Right hindlimb (tissue), 1 donor: ENCODE data around the gene GALNT9.
A peak's percentile ranks its signal among the peaks of the same experiment; 100 is the strongest.

Experiments used
- DNase-seq: peaks from one replicate; pipeline ENCODE4 v3.0.0-alpha.2; 2018

Gene GALNT9

GRCh38 chr12:132344181-132344580 lies 14.8 kb upstream of the GALNT9 start:
- DNase-seq, result no peak

DNA sequence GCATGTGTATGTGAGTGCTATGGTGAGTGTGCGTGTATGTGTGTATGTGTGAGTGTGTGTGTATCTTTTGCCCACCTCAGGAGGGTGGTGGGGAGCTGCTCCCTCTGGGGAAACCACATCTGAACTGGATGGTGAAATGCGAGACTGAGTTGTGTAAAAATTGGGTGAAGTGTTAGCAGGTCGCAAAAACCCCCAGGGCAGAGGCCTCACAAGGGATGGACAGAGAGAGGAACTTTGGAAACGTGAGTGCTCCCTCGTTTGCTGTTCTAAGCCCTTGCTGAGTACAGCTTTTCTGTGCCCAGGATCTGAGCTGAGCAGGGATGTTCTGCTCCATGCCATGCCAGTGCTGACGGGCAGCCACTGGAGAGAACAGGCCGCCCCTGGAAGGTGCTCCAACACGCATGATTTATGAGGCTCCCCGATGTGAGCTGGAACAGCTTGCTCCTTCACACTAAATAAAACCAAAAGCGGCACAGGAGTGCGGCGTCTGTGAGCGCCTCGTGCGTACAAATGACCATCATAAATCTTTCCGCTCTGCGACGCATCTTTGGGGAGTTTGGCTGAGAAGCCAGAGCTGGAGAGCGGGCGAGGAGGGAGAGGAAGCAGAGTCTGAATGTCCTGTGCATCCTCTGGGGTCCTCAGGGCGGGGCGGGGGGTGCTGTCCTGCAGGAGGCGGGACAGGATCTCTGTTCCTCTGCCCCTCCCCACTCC lies 14.1 kb upstream of the GALNT9 start:
- no peak for DNase-seq

- DNase-seq, result no peak
These were observed 13.2 kb upstream of the GALNT9 start for GRCh38 chr12:132342251-132343227.

DNA sequence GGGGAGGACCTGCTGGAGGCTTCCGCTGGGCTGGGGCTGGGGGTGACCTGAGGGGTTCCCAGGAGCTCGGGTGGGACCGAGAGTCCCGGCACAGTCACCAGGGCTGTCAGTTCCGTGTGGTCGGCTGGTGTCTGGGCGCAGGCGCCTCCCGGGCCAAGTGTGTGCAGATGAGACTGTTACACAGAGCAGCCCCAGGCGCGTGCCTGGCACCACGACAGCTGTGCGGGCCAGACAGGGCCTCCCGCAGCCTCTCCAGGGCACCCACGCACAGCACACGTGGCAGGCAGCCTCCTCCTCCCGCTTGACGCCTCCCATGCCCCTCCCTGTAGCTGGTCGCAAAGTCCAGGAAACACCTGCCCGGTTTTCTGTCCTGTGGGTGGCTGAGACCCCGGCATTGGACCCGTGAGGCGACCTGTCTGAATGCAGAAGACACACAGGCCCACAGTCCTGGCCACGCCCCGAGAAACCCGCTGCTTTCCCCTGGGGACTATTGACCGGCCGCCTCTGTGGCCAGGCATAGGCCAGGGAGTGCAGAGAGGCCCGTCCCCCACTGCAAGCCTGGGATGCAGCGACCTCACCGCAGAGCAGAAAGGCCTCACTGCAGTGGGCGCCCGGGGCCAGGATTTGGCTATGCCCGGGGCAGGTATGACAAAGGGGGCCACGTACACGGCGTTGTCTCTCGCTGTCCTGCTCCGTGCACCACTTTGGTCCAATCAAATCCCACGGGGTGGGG lies 12.1 kb upstream of the GALNT9 start:
- DNase-seq, result no peak

DNA sequence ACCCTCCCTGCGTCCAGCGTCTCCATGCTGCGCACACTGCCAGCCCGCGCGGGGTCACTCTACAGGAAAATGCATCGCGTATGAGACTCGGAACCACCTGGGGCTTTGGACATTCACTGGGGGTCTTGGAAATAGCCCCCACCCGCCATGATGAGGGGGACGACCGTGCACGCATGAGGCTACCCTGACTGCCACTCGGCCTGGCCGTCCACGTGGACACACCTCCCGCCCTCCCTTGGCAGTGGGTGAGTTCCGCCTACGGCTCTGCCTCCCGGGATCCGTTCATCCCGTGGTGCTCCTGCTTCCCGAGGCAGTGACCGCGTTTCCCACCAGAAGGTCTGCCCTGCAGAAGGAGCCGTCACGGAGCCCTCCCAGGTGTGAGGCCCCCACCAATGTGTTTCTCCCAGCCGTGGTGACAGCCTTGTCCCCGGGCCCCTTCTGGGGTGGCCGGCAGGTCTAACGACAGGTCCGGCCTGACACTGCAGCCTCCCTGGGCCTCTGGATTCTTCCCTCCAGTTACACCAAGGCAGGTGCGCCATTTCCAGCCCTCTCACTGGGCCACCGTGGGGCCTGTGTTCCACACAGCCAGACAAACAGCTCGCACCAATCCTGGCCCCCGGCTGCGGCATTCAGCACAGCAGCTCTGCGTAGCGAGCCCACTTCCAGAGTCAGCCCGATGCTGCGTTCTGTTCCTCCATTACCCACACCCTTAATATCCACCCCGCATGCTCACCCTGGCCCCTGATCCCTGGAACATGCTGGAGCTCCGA lies 11.1 kb upstream of the GALNT9 start:
- no peak for DNase-seq

GRCh38 chr12:132339856-132340255 lies 10.5 kb upstream of the GALNT9 start:
- DNase-seq, result no peak

GRCh38 chr12:132338781-132339180 lies 9.4 kb upstream of the GALNT9 start:
- DNase-seq, result no peak

- no peak for DNase-seq
These were observed 8.9 kb upstream of the GALNT9 start for GRCh38 chr12:132338311-132338710.

DNA sequence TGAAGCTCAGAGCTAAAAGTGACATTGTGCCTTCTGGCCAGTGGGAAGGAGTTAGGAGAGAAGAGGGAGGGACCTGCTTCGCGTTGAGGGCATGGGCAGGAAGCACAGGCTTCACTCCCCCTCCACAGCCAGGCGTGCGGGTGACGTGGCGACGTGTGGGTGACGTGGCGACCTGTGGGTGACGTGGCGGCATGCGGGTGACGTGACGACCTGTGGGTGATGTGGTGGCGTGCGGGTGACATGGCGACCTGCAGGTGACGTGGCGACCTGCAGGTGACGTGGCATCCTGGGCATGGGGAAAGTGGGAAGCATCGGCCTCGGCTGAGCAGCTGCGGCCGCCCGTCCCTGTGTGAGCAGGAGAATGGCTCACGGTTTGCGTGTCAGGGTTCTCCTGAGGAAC lies 8.2 kb upstream of the GALNT9 start:
- DNase-seq, result no peak

GRCh38 chr12:132336451-132337413 lies 7.3 kb upstream of the GALNT9 start:
- no peak for DNase-seq

- no peak for DNase-seq
These were observed 5.9 kb upstream of the GALNT9 start for GRCh38 chr12:132335179-132335756.

DNA sequence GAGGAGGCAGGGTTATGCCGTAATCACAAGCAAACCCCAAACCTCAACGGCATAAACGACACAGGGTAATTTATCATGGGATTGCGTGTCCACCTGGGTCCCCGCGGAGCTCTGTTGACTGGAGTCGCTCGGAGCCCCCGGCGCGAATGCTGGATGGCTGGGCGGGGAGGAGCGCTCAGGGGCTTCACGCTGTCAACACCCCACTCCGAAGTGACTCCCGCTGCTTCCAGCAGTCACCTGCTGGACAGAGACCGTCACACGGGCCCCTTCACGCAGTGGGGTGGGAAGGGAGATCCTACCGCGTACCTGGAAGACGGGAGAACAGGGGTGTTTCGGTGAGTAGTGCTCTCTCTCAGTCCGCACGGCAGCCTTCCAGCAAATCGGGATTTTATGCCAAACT lies 4.4 kb upstream of the GALNT9 start:
- DNase-seq, result no peak

DNA sequence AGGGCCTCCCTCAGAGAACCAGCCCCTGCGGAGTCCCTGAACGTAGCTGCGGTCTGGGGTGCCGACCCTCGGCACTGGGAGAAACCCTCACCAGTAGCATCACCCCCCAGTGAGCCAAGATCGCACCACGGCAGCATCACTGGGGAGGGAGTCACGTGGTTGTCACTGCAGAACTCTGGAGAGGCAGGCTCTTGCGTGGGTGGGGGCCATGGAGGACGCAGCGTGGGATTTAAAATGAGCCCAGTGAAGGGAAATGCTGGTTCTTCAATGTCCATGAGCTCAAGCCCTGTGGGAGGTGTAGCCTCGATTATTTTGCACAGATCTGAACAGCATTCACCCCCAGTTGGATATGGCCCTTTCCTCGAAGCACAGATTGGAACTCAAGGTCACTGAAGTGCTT lies 3.9 kb upstream of the GALNT9 start:
- no peak for DNase-seq

DNA sequence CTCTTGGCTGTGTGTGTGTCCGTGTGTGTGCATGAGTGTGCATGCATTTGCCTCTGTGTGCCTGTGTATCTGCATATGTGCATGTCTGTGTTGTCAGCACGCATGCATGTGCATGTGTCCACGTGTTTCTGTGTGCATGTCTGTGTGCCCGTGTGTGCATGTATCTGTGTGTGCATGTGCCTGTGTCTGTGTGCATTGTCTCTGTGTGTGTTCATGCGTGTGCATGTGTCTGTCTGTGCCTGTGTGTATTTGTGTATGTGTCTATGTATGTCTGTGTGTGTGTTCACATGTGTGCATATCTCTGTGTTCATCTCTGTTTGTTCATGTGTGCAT lies 1.1 kb upstream of the GALNT9 start:
- DNase-seq, result no peak

DNA sequence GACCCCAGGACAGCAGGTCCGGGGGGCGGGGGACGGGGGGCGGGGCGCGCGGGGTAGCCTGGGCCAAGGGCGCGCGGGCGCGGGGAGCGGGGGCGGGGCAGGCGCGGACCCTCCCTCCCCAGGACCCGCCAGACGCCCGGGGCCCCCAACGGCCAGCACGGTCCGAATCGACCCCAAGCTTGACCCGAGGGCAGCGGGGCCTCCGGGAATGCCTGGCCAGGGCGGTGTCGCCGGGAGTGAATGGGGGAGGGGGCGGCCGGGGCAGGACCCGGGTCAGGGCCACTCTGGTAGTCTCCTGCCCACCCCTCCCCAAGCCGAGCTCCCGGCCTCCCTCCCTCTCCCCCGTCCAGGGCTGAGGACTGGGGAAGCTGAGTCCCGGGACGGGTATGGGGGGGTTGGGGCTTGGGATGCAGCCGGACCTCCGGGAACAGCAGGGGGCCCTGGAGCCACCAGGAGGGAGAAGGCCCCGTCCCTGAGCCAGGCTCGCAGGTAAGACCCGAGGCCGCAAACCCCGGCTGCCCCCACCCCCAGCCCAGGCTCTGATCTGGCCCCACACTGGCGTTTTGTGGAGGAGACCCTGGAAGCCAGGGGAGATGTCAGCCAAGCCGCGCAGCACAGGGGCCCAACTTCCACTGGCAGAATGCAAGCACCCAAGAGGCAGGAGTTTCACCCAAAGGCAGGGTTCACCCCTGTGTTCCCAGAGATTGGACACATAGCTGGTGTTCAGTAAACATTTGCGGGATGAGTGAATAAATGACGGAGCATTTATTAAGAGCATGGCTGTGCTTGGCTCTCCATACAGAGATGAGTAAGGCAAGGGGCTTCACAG lies 545 bp upstream of the GALNT9 start:
- no peak for DNase-seq

- no peak for DNase-seq
These were observed 933 bp downstream of the GALNT9 start for GRCh38 chr12:132328282-132329029.

DNA sequence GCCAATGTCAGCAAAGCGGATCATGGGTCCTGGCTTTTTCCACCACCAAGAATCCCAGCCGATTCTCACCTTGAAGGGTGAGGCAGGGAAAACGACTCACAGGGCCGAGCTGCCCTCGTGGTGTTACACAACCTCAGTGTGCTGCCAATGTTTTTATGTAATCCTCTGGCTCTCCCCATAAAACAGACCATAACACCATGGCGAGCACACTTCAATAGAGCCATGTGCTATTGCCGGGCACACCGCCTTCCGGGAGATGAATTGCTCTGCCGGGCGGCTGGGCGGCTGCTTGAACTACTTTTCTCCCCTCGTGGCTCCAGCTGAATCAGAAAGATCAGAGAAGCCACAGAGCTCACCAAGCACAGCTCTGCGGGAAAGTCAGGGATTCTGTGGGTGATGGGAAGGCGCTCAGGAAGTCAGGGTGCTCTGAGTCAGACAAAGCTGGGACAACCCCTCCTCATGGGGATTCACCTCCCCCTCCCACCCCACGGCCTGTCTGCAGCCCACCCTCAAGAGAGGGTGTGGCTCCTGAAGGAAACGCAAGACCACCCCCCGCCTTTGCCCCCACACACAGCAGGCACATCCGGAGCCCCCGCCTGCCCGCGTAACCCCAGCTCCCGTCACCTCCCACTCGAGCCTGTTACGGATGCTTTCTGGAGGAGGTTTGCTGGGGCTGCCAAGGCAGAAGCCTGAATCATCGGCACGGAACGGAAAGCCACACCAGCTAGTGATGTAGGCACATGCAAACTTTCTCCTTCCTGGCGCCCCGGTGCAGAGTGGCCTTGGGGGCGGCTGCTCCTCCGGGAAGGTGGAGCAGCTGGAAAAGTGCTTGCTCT lies 1.8 kb downstream of the GALNT9 start:
- peak; percentile 39 for DNase-seq

GRCh38 chr12:132326646-132327045 lies 2.7 kb downstream of the GALNT9 start:
- DNase-seq, result no peak
